Measurements from ENCODE around the gene GTF2F1. TPM values are rescaled to one million over a fixed set of nuclear protein-coding genes. Genes with fewer than 3 reads are reported as not detected.

The GTF2F1 gene
- total RNA-seq, 4 donors from 2014 or later: 11.4 to 34.8 (median 22.4) TPM

- H3K4me3 ChIP-seq: no peak overlapping the region
- H3K4me1 ChIP-seq: no peaks in the 10 kb centered on the region
- H3K36me3 ChIP-seq: no peaks in the 10 kb centered on the region
- intact Hi-C loops (cut with DNase I; ENCODE audit: low total_unique reads): no loop called here
- no peak for ATAC-seq
- peaks cover 0 to 6% (median 0%) of the 10 kb centered on the region in 3 donors for H3K27me3 ChIP-seq
- DNase-seq: no peak
- no peaks in the 10 kb centered on the region for H3K9me3 ChIP-seq
- H3K27ac ChIP-seq: no peak overlapping the region
- TF ChIP-seq POLR2A (IDR thresholded peaks at IDR 0.05) (no peak), CTCF (IDR thresholded peaks at IDR 0.05 in 4 of 5, conservative IDR thresholded peaks at IDR 0.05 in 1 of 5) (no peak)
- in situ Hi-C loops (cut with MboI; ENCODE audit: low sequenced_read_pairs in 4 of 4): no loop called here
Observed at GRCh38 chr19:6340493-6341201, 52.3 kb downstream of the GTF2F1 start.

- Histone ChIP-seq H3K4me1 (no peaks in the 10 kb centered on the region), H3K4me3 (no peak overlapping the region), H3K27me3 (peaks cover 0 to 3% (median 0%) of the 10 kb centered on the region in 3 donors), H3K27ac (no peak overlapping the region), H3K36me3 (no peaks in the 10 kb centered on the region), H3K9me3 (no peaks in the 10 kb centered on the region)
- in situ Hi-C loops (cut with MboI; ENCODE audit: low sequenced_read_pairs in 4 of 4) (no loop called here), intact Hi-C loops (cut with DNase I; ENCODE audit: low total_unique reads) (no loop called here)
- ATAC-seq (no peak), DNase-seq (no peak)
- TF ChIP-seq POLR2A (IDR thresholded peaks at IDR 0.05) (no peak), CTCF (IDR thresholded peaks at IDR 0.05 in 4 of 5, conservative IDR thresholded peaks at IDR 0.05 in 1 of 5) (no peak)
Observed at GRCh38 chr19:6334490-6335285, 58.3 kb downstream of the GTF2F1 start.

DNA sequence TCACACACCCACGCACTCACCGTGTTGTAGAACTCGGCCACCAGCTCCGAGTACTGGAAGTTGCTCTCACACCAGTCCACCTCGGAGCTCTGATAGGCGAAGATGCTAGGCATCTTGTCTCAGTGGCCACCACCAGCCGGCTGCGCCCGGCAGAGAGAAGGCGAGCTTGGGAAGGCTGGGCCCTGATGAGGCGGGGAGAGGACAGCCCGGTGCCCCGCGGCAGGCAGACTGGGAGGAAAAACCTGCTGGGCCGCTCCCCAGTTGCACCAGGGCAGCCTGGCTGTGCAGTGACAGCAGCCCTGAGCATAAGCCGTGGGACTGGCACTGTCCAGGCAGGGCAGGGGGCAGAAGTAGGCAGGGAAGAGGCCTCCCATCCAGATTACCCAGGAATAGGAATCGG, 59.5 kb downstream of the GTF2F1 start, which contains the start of gene ACER1:
Gene ACER1, minus strand, starts transcription at position 174 of the 400 bp plus-strand sequence. Its CDS starts 61 bp downstream, at position 113.
- Histone ChIP-seq H3K27ac (no peak within 1 kb of the TSS), H3K36me3 (no peaks in the 10 kb centered on the region), H3K27me3 (no peaks in the 10 kb centered on the region), H3K4me3 (no peak within 1 kb of the TSS), H3K9me3 (no peaks in the 10 kb centered on the region), H3K4me1 (no peaks in the 10 kb centered on the region)
- in situ Hi-C loops (cut with MboI; ENCODE audit: low sequenced_read_pairs in 4 of 4): no loop called here
- intact Hi-C loops (cut with DNase I; ENCODE audit: low total_unique reads): no loop called here
- TF ChIP-seq CTCF (IDR thresholded peaks at IDR 0.05 in 4 of 5, conservative IDR thresholded peaks at IDR 0.05 in 1 of 5) (no peak), POLR2A (IDR thresholded peaks at IDR 0.05) (no peak)
- ATAC-seq: no peak
- DNase-seq: no peak

Small RNA genes lying within 50 kb of the gene (microRNA-seq; reads per million reads assigned to microRNA genes)
- gene MIR3940 (ENCODE audit: borderline replicate concordance in 2 of 2) (5.1 to 5.9 reads per million in 2 donors), gene MIR6790 (ENCODE audit: borderline replicate concordance in 2 of 2) (0 reads per million in 2 donors), gene MIR6885 (ENCODE audit: borderline replicate concordance in 2 of 2) (0 reads per million in 2 donors)

Other genes starting within 250 kb of the GTF2F1 start
- 10 to 100 TPM; 13.9 to 37.7 (median 24.4) TPM for gene MLLT1, start 113.2 kb downstream of the GTF2F1 start, total RNA-seq
- gene ACER1, start 59.6 kb downstream of the GTF2F1 start, total RNA-seq: not detected
- gene CLPP, start 31.6 kb downstream of the GTF2F1 start, total RNA-seq: 100 to 1,000 TPM; 143 to 168 (median 163) TPM
- gene ALKBH7, start 20.4 kb downstream of the GTF2F1 start, total RNA-seq: 100 to 1,000 TPM in 1 of 4 donors, 10 to 100 TPM in 3; 42.2 to 112 (median 90.4) TPM
- under 1 TPM; 0.15 to 0.75 (median 0.43) TPM for gene PSPN, start 17.2 kb downstream of the GTF2F1 start, total RNA-seq
- 100 to 1,000 TPM in 1 of 4 donors, 10 to 100 TPM in 3; 49.1 to 124 (median 85.6) TPM for gene KHSRP, start 31.6 kb upstream of the GTF2F1 start, total RNA-seq
- under 1 TPM in 1 of 4 donors, not detected in 3; 0.42 TPM for gene SLC25A41, start 40.6 kb upstream of the GTF2F1 start, total RNA-seq
- 10 to 100 TPM; 61.7 to 73.6 (median 65.0) TPM for gene SLC25A23, start 66.6 kb upstream of the GTF2F1 start, total RNA-seq
- gene CRB3, start 71.1 kb upstream of the GTF2F1 start, total RNA-seq: under 1 TPM in 1 of 4 donors, not detected in 3; 0.75 TPM
- 1 to 10 TPM in 1 of 4 donors, under 1 TPM in 2, not detected in 1; 0.27 to 1.2 (median 0.29) TPM for gene DENND1C, start 88.6 kb upstream of the GTF2F1 start, total RNA-seq
- 1 to 10 TPM; 1.7 to 2.5 (median 2.0) TPM for gene TUBB4A, start 109.1 kb upstream of the GTF2F1 start, total RNA-seq
- 1 to 10 TPM in 2 of 4 donors, not detected in 2; 1.1 to 1.8 TPM for gene TNFSF9, start 137.9 kb upstream of the GTF2F1 start, total RNA-seq
- not detected for gene CD70, start 198.0 kb upstream of the GTF2F1 start, total RNA-seq

All from gastrocnemius medialis (tissue), 4 donors.